ENCODE data around the gene IGLON5.

The IGLON5 gene

GRCh38 chr19:51339687-51340656 is 28.5 kb downstream of the IGLON5 start:
- peak; percentile 96 for DNase-seq

- DNase-seq = no peak
These were observed 29.6 kb downstream of the IGLON5 start for GRCh38 chr19:51341066-51341465.

- no peak for DNase-seq
These were observed 30.6 kb downstream of the IGLON5 start, which contains the start of gene VSIG10L for GRCh38 chr19:51341976-51342580. VSIG10L (minus strand) TSS chr19:51342139; CDS start chr19:51342124, 15 bp downstream.

- DNase-seq = no peak
These were observed 31.5 kb downstream of the IGLON5 start for GRCh38 chr19:51342631-51343569.

- no peak for DNase-seq
These were observed 33.7 kb downstream of the IGLON5 start for GRCh38 chr19:51345076-51345620.

- DNase-seq = no peak
These were observed 35.3 kb downstream of the IGLON5 start for GRCh38 chr19:51346742-51347141.

GRCh38 chr19:51347209-51347928 is 35.9 kb downstream of the IGLON5 start:
- no peak for DNase-seq

GRCh38 chr19:51351266-51351990 is 40.0 kb downstream of the IGLON5 start:
- DNase-seq = no peak

- no peak for DNase-seq
These were observed 41.4 kb downstream of the IGLON5 start for GRCh38 chr19:51352783-51353360.

- DNase-seq = no peak
These were observed 42.8 kb downstream of the IGLON5 start for GRCh38 chr19:51354103-51354741.

- peak; percentile 48 for DNase-seq
These were observed 43.3 kb downstream of the IGLON5 start for GRCh38 chr19:51354742-51355148.

- no peak for DNase-seq
These were observed 44.8 kb downstream of the IGLON5 start for GRCh38 chr19:51356159-51356801.

GRCh38 chr19:51357952-51358351 is 46.5 kb downstream of the IGLON5 start:
- DNase-seq = no peak

- no peak for DNase-seq
These were observed 47.9 kb downstream of the IGLON5 start for GRCh38 chr19:51359294-51359693.

GRCh38 chr19:51361239-51361638 is 49.8 kb downstream of the IGLON5 start:
- no peak for DNase-seq

- no peak for DNase-seq
These were observed 53.0 kb downstream of the IGLON5 start for GRCh38 chr19:51364200-51365106.

GRCh38 chr19:51365211-51365964 is 53.9 kb downstream of the IGLON5 start:
- peak; percentile 30 for DNase-seq

- DNase-seq = no peak
These were observed 54.5 kb downstream of the IGLON5 start, which contains the start of gene ETFB for GRCh38 chr19:51365965-51366388. ETFB (minus strand) TSS chr19:51366388; CDS start chr19:51366326, 62 bp downstream.

All from activated CD4-positive, alpha-beta T cell treated with anti-CD3 and anti-CD28 coated beads, Interleukin-2, amount 50 U/mL, for 16 hours (primary cell).